Measurements from ENCODE around the gene ANXA8.
"Not testable (repeated sequence)": the region's sequence is repeated elsewhere in the genome, so short reads cannot be mapped to it uniquely, and the experiment has no call there.

- not testable (repeated sequence) for TF ChIP-seq EZH2 (IDR thresholded peaks at IDR 0.05; ENCODE audit: borderline replicate concordance, low read depth, low read length, severe bottlenecking); POLR2A (IDR thresholded peaks at IDR 0.05; ENCODE audit: low read depth, low read length); CTCF (IDR thresholded peaks at IDR 0.05; ENCODE audit: extremely low read depth in 1 of 2, insufficient read depth in 1 of 2, low read depth in 1 of 2, low read length in 2 of 2); POLR2AphosphoS5 (IDR thresholded peaks at IDR 0.05; ENCODE audit: insufficient read depth, low read depth, low read length); MAX (IDR thresholded peaks at IDR 0.05; ENCODE audit: insufficient read depth, insufficient read length)
Observed at GRCh38 chr10:47467957-47468356, 16.0 kb downstream of the ANXA8 start.

Data from endothelial cell of umbilical vein (primary cell).